RWPE1 (cell line): ENCODE results near the gene STARD7.

ENCODE experiments used
- CTCF ChIA-PET: fragments of 350-600 bp; sonication (Branson Sonifier 250); formaldehyde crosslinking; extraction: SDS; loops from one replicate; lab custom pipeline; 2021; lab: Yijun Ruan, JAX
- POLR2A ChIA-PET: fragments of 400-600 bp; formaldehyde crosslinking; extraction: SDS; loops from one replicate; lab custom pipeline; 2020; ENCODE audit warnings: antibody characterized with exemption; ENCODE audit not compliant: low non-redundant PET; lab: Yijun Ruan, JAX
- DNase-seq: peaks from one replicate; pipeline ENCODE4 v3.0.0; 2012; ENCODE audit warnings: low spot score
- H3K27ac ChIP-seq: fragments of 450-650 bp; 2 replicates; pipeline ENCODE4 v1.5.1; 2017
- TF ChIP-seq, protein P1 (sequence below): fragments of 450-650 bp; conservative IDR thresholded peaks from 2 replicates; pipeline ENCODE4 v1.5.1; 2017; ENCODE audit warnings: low read depth, mild to moderate bottlenecking

The STARD7 gene

DNA sequence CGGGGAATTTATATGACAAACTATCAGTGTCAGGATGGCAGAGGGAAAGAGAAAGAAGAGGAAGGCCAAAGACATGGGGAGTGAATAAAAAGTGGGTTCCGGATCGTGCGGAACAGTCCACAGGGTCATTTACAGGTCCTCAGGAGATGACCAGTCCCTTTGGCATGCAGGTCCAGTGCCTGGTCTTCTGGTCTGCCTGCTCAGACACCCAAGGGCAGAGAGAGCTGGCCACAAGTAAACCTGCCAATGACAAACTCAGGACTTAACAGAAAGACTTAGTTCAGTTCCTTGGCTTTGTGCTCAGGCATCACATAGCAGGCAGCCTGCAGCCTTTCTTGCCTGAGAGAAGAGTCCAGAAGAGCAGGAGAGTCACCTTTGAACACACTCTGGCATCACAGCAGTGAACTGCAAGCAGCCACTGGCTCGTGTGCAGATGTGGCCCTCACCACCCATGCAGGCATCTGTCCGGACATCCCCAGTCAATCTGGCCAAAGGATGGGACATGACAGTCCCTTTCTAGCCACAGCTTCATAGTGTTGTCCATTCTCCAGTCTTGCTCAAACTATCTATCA is 43.2 kb upstream of the STARD7 start:
- POLR2A ChIA-PET: no interaction called here
- TF ChIP-seq, protein P1, sequence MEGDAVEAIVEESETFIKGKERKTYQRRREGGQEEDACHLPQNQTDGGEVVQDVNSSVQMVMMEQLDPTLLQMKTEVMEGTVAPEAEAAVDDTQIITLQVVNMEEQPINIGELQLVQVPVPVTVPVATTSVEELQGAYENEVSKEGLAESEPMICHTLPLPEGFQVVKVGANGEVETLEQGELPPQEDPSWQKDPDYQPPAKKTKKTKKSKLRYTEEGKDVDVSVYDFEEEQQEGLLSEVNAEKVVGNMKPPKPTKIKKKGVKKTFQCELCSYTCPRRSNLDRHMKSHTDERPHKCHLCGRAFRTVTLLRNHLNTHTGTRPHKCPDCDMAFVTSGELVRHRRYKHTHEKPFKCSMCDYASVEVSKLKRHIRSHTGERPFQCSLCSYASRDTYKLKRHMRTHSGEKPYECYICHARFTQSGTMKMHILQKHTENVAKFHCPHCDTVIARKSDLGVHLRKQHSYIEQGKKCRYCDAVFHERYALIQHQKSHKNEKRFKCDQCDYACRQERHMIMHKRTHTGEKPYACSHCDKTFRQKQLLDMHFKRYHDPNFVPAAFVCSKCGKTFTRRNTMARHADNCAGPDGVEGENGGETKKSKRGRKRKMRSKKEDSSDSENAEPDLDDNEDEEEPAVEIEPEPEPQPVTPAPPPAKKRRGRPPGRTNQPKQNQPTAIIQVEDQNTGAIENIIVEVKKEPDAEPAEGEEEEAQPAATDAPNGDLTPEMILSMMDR: no peak

DNA sequence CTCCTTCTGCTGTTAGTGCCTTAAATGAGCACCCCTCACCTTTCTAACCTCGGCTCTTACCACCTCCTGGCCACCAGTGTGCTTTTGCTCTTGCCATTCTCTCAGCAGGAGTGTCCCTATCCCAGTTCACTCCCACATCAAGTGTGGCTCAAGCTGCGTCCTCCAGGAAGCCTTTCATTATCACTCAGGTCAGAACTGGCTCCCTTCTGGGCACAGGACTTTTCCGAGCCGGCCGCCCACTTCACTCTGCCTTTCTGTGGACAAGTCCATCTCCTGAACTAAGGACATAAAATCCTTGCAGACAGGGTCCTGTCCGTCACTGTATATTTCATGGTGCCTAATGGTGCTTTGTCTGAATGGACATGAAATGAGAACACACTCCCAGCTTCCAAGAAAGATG is 41.6 kb upstream of the STARD7 start:
- peak overlapping the region; percentile 18; the same call in 1 of the 2 replicates for H3K27ac ChIP-seq
- ChIA-PET POLR2A (no interaction called here), CTCF (no interaction called here)
- DNase-seq: no peak
- TF ChIP-seq, protein P1: no peak

More for the DNA sequence above, 43.2 kb upstream of the STARD7 start:
- peak overlapping the region; percentile 22 for H3K27ac ChIP-seq
- CTCF ChIA-PET: no interaction called here
- DNase-seq: no peak

DNA sequence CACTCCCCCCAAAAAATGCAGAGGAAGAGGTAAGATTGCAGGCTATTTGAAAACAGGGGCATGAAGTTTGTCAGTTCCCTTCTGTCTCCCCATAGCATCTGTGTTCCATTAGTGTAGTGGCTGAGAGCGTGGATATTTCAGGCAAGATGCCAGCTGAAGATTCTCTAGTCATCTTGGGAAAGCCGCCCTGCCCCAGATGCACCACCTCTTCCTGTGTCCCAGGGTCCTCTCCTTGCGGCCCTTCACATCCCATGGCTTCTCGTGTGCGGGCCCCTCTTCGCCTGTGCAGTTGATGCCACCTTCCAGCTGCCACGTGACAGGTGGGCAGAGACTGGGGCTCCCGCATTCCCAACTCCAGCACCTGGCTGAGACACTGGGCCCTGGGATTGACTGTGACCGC is 41.0 kb upstream of the STARD7 start:
- DNase-seq: no peak
- H3K27ac ChIP-seq: peak overlapping the region; percentile 18; the same call in 1 of the 2 replicates
- ChIA-PET POLR2A (no interaction called here), CTCF (no interaction called here)
- TF ChIP-seq, protein P1: no peak

DNA sequence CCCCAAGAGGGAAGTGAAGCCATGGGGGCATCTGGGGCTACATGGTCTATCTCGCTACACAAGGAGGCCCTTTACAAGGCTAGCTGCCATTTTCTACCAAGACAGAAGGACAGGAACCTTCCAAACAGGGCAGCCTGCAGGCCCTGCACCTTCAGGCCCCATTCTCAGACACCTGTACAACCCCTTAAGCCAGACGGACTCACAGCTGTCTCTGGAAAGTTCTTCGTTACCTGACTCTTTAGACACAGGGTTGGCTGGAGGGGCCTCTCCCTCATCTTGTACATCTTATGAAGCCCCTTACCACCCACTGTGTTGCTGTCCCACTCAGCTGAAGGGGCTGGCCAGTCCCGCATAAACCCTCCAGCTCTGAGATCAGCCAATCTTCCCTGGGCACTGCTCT is 40.0 kb upstream of the STARD7 start:
- TF ChIP-seq, protein P1: no peak
- H3K27ac ChIP-seq: no peak overlapping the region
- DNase-seq: no peak
- POLR2A ChIA-PET: no interaction called here
- CTCF ChIA-PET: interaction anchor here (0.6 kb wide), 1 partner anchor 12 kb away, joined by 3 read pairs; no protein-coding TSS in a partner anchor

DNA sequence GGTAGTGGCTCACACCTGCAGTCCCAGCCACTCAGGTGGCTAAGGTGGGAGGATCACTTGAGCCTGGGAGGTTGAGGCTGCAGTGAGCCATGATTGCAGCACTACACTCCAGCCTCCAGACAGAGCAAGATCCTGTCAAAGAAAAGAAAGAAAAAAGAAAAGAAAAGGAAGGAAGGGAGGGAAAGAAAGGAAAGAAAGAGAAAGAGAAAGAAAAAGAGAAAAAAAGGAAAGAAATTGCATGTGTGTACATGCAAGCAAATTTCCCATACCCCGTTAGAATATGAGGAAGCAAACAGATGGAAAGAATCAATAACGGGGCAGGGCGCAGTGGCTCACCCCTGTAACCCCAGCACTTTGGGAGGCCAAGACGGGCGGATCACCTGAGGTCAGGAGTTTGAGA is 39.3 kb upstream of the STARD7 start:
- TF ChIP-seq, protein P1: no peak
- no peak for DNase-seq
- peak overlapping the region; percentile 19 for H3K27ac ChIP-seq
- ChIA-PET POLR2A (no interaction called here), CTCF (no interaction called here)

DNA sequence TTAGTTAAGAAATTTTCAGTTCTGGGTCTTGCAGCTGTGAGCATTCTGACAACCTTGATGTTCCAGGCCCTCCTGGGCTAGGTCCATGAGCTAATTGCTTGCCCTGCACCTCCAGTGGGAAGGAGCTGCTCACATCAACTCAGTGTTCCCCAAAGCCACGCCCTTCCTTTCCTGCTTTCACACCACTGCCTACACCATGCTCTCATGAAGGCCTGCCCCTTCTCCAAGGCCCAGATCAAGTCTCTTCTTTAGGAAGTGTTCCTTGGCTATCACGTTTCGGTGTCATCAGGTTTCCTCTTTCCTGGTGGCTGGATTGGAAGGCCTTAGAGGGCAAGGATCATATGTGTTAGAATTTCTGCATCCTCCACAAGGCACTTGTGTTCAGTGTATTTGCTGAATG is 38.4 kb upstream of the STARD7 start:
- ChIA-PET CTCF (no interaction called here), POLR2A (no interaction called here)
- TF ChIP-seq, protein P1: no peak
- no peak for DNase-seq
- peak overlapping the region; percentile 19 for H3K27ac ChIP-seq
